Right ventricle myocardium superior (tissue), 1 donor: ENCODE measurements around the gene LSP1. TPM values are rescaled to one million over a fixed set of nuclear protein-coding genes. Genes with fewer than 3 reads are reported as not detected.

Experiments used
- ATAC-seq: fragments of 200-7000 bp; cut with Tn5 transposase; one replicate; pipeline ENCODE4 v1.9.1; 2020; ENCODE audit warnings: mild to moderate bottlenecking; ENCODE audit not compliant: poor library complexity
- DNase-seq: peaks from one replicate; pipeline ENCODE4 v3.0.0-alpha.2; 2020
- intact Hi-C: fragments of 100-400 bp; cut with DNase I; formaldehyde crosslinking; loops from one replicate; pipeline ENCODE4 v1.11.2; 2022
- total RNA-seq: library from RNA; stranded (reverse); fragmentation: NEBNext Ultra II Directional; extraction: Animal tissue kit (Norgen Biotek cat#: 25700); gene quantifications from one replicate; pipeline ENCODE4 v1.2.1, GENCODE V29; 2021
- donor health status: DM: no; HTN: yes; CAD: no; lungs with severe emphysema.

Gene LSP1
- total RNA-seq, 1 donor from 2014 or later = 23.0 TPM

DNA sequence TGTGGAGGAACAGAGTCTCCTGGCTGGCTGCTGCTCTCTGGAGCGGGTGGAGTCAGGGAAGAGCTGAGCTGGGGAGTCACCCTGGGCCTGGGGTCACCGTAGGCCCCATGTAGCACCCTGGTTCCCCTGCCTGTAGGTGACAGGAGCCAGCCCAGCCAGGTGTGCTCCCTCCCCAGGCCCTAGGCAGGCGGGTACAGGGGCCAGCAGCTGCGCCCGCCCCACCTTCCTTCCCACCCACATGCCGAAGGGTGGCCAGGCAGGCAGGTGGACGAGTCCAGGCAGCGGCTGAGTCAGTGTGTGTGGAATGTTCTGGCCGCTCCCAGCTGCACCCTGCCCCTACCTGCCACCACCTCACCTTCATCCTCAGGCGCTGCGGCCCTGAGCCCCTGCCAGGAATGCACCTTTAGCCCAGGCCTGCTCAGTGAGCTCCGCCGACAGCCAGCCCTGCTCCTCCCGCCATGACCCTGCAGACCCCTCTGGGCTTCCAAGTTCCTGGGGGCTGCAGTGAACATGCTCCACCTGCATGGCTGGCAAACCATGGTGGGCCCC, 18.7 kb upstream of the LSP1 start:
- DNase-seq (peak; percentile 30), ATAC-seq (no peak)
- intact Hi-C loops = no loop called here

DNA sequence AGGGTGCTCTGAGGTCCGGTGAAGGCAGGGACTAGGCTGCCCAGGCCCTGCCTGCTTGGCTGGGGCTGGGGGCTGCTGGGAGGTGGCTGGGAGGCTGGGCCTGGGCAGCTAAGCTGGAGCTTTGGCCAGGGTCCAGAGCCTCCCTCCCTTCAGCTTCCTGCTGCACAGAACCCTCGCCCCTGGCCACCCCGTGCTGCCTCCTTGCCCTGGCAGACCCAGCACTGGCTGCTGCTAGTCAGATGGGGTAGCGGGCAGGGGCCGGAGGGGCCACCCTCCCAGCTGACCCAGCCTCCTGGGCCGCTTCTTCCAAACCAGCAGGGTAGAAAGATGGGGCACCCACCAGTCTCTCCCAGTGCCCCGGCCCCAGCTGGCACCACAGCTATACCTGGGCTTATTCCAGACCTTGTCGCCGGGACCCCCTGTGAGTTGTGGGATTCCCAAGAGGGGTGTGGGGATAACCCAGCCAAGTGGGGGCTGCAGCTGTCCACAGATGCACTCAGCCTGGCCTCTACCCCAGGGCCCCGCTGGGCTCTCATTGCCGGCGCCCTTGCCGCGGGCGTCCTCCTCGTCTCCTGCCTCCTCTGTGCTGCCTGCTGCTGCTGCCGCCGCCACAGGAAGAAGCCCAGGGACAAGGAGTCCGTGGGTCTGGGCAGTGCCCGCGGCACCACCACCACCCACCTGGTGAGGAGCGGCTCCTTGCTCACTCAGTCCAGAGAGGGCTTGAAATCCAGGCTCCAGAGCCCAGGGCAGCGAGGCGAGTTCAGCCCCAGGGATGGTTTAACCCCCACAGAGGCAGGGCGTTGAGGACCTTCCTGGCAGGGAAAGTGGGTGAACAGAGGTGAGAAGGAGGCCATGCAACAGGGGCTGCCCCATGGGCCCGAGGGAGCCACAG, 17.9 kb upstream of the LSP1 start, which contains the start of gene SYT8:
Gene SYT8, plus strand, starts transcription at position 212 of the 892 bp plus-strand sequence. Its CDS starts 116 bp downstream, at position 328.
- intact Hi-C loops = loop anchor here (5.0 kb wide), 1 partner anchor 317 kb away; no protein-coding TSS in a partner anchor
- ATAC-seq (no peak), DNase-seq (peak; percentile 37)

DNA sequence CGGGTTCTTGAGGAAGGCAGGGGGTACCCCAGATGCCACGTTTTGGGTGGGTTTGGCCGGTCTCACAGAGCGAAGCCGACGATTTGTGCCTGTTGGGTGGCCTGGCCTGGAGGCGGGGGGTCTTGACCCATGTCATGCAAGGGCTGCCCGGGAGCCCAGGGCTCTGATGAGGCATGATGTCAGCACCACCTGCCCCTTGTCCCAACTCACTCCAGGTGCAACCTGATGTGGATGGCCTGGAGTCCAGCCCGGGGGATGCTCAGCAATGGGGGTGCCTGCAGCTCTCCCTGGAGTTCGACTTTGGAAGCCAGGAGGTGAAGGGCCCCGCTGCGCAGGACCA, 17.2 kb upstream of the LSP1 start:
- no peak for ATAC-seq
- DNase-seq = peak; percentile 35
- intact Hi-C loops = loop anchor here (5.0 kb wide), 1 partner anchor 317 kb away; no protein-coding TSS in a partner anchor

GRCh38 chr11:1836011-1836945, 16.6 kb upstream of the LSP1 start:
- DNase-seq (peak; percentile 43), ATAC-seq (no peak)
- intact Hi-C loops = loop anchor here (5.0 kb wide), 1 partner anchor 316 kb away; no protein-coding TSS in a partner anchor

GRCh38 chr11:1837171-1838076, 15.5 kb upstream of the LSP1 start:
- DNase-seq = peak; percentile 82
- intact Hi-C loops = loop anchor here (5.0 kb wide), 1 partner anchor 315 kb away; no protein-coding TSS in a partner anchor
- ATAC-seq = peak; percentile 54

GRCh38 chr11:1838077-1838425, 14.8 kb upstream of the LSP1 start:
- ATAC-seq (no peak), DNase-seq (peak; percentile 49)
- intact Hi-C loops = loop anchor here (5.0 kb wide), 1 partner anchor 314 kb away; no protein-coding TSS in a partner anchor

GRCh38 chr11:1838426-1839144, 14.3 kb upstream of the LSP1 start, which contains the start of gene TNNI2:
Gene TNNI2 (plus strand): TSS chr11:1838981. CDS start chr11:1839697, 716 bp downstream.
- intact Hi-C loops = loop anchor here (5.0 kb wide), 1 partner anchor 314 kb away; no protein-coding TSS in a partner anchor
- ATAC-seq (no peak), DNase-seq (peak; percentile 38)

- intact Hi-C loops = loop anchor here (5.0 kb wide), 1 partner anchor 313 kb away; no protein-coding TSS in a partner anchor
- ATAC-seq (no peak), DNase-seq (no peak)
These were observed 13.5 kb upstream of the LSP1 start for GRCh38 chr11:1839204-1839923.

GRCh38 chr11:1839924-1840779, 12.7 kb upstream of the LSP1 start:
- ATAC-seq (peak; percentile 3), DNase-seq (peak; percentile 83)
- intact Hi-C loops = loop anchor here (5.0 kb wide), 2 partner anchors 42 to 312 kb away; no protein-coding TSS in a partner anchor

DNA sequence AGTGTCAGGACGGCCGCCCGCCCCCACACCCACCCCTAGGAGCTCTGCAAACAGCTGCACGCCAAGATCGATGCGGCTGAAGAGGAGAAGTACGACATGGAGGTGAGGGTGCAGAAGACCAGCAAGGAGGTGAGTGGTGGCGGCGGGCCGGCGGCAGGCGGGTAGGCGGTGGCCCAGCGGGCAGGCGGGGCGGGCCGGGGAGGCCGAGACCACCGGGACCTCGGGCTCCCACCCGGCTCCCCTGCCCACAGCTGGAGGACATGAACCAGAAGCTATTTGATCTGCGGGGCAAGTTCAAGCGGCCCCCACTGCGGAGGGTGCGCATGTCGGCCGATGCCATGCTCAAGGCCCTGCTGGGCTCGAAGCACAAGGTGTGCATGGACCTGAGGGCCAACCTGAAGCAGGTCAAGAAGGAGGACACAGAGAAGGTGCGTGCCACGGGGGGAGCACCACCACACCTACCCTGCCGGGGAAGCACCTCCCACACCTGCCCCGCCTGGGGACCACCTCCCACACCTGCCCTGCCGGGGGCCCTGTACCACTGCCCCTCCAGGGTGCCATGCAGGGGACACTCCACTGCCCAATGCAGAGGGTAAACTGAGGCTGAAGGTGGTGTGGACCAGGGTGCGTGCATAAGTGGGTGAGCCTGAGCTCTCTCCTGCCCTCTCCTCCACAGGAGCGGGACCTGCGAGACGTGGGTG, 12.0 kb upstream of the LSP1 start:
- intact Hi-C loops = loop anchor here (5.0 kb wide), 1 partner anchor 41 kb away; no protein-coding TSS in a partner anchor
- no peak for ATAC-seq
- peak; percentile 24 for DNase-seq

- intact Hi-C loops = loop anchor here (5.0 kb wide), 1 partner anchor 41 kb away; no protein-coding TSS in a partner anchor
- DNase-seq (peak; percentile 38), ATAC-seq (no peak)
These were observed 11.3 kb upstream of the LSP1 start for GRCh38 chr11:1841511-1842148.

GRCh38 chr11:1842149-1843097, 10.5 kb upstream of the LSP1 start:
- ATAC-seq = peak; percentile 85
- intact Hi-C loops = loop anchor here (5.0 kb wide), 1 partner anchor 40 kb away; no protein-coding TSS in a partner anchor
- DNase-seq = peak; percentile 84

DNA sequence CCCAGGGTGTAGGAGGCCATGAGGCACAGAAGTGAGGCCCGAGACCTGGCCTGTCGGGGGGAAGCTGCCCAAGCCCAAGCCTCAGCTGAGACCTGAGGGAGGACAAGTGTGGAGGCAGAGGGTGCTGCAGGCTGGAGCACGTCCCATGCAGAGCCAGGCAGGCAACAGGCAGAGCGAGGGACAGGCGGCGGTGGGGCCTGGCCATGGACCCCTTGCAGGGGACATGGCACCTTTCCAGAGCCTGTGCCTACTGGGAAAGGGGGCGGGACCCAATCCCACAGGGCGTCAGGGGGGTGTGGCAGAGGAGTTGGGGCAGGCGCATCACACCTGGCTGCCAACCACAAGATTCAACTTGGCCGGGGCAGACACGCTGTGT, 9.8 kb upstream of the LSP1 start:
- ATAC-seq (no peak), DNase-seq (peak; percentile 23)
- intact Hi-C loops = loop anchor here (5.0 kb wide), 1 partner anchor 39 kb away; no protein-coding TSS in a partner anchor
